Stomach (tissue), 4 donors: Measurements from ENCODE around the gene PKD1L1.

ENCODE experiments used
- CTCF ChIP-seq, 7 experiments: fragments of 450-650 bp in 4 of 7; fragments of 200-600 bp in 3 of 7; sonication (generic) in 3 of 7; IDR thresholded peaks; one replicate each; pipeline ENCODE4 v1.5.1; 2016 to 2019; ENCODE audit warnings: antibody characterized with exemption in 7 of 7, control low read depth in 2 of 7, mild to moderate bottlenecking in 1 of 7
- POLR2A ChIP-seq, 4 donors: fragments of 450-650 bp; IDR thresholded peaks; one replicate each; pipeline ENCODE4 v1.6.1; 2016; ENCODE audit warnings: antibody characterized with exemption in 4 of 4, control low read depth in 2 of 4, mild to moderate bottlenecking in 1 of 4, moderate library complexity in 1 of 4

- TF ChIP-seq CTCF (IDR thresholded peaks at IDR 0.05) (no peak), POLR2A (IDR thresholded peaks at IDR 0.05) (no peak)
Observed at GRCh38 chr7:47813620-47814260, 134.5 kb downstream of the PKD1L1 start.
